Testis (tissue), 3 donors: ENCODE data around the gene RPL28. TPM values are rescaled to one million over a fixed set of nuclear protein-coding genes. Genes with fewer than 3 reads are reported as not detected.

Experiments used
- DNase-seq: peaks from one replicate; pipeline ENCODE4 v3.0.0-alpha.2; 2019
- H3K27ac ChIP-seq, 2 donors: fragments of 200-600 bp; sonication (generic); one replicate each; pipeline ENCODE4 v1.5.1; 2019
- H3K27me3 ChIP-seq: fragments of 200-600 bp; sonication (generic); one replicate; pipeline ENCODE4 v1.5.1; 2019
- H3K36me3 ChIP-seq: fragments of 200-600 bp; sonication (generic); one replicate; pipeline ENCODE4 v1.5.1; 2017; ENCODE audit warnings: low read depth; ENCODE audit errors: missing control alignments
- H3K4me1 ChIP-seq: fragments of 200-600 bp; sonication (generic); one replicate; pipeline ENCODE4 v1.5.1; 2019
- H3K4me3 ChIP-seq, 2 donors: fragments of 200-600 bp; sonication (generic); one replicate each; pipeline ENCODE4 v1.5.1; 2017 to 2019
- H3K9me3 ChIP-seq: fragments of 200-600 bp; sonication (generic); one replicate; pipeline ENCODE4 v1.5.1; 2017
- CTCF ChIP-seq, 3 experiments: fragments of 450-650 bp in 2 of 3; fragments of 200-600 bp in 1 of 3; sonication (generic) in 1 of 3; IDR thresholded peaks; one replicate each; pipeline ENCODE4 v1.5.1; 2016 to 2019; ENCODE audit warnings: antibody characterized with exemption in 3 of 3, mild to moderate bottlenecking in 2 of 3, moderate library complexity in 1 of 3
- POLR2A ChIP-seq: fragments of 450-650 bp; IDR thresholded peaks from one replicate; pipeline ENCODE4 v1.6.1; 2017; ENCODE audit warnings: antibody characterized with exemption, mild to moderate bottlenecking, moderate library complexity
- WGBS, 2 donors: methylation state at CpG; one replicate each; pipeline ENCODE4 v1.1.5; 2018; 5-methylcytosine and 5-hydroxymethylcytosine counted together
- intact Hi-C: fragments of 100-400 bp; cut with DNase I; formaldehyde crosslinking; loops from one replicate; pipeline ENCODE4 v1.15.1; 2023; ENCODE audit warnings: low total_unique reads
- polyA plus RNA-seq: library from polyadenylated mRNA; stranded (reverse); fragments of 350-450 nt; fragmentation: Illumina TruSeq; extraction: RNeasy Lipid Tissue Mini Kit (QIAGEN cat#74804); gene quantifications from one replicate; pipeline ENCODE4 v1.2.3, GENCODE V29; 2014; ENCODE audit warnings: low read depth, low replicate concordance; ENCODE audit not compliant: insufficient read depth
- total RNA-seq, 2 donors: library from RNA; depleted of rRNA; stranded (reverse); fragments of >200 nt; gene quantifications; one replicate each; pipeline ENCODE4 v1.2.3, GENCODE V29; 2016

Gene RPL28
- total and polyA plus RNA-seq, 3 donors from 2014 or later, result 284 to 1,024 (median 624) TPM

- peaks cover 8% of the 10 kb centered on the region for H3K4me1 ChIP-seq
- H3K9me3 ChIP-seq, result no peaks in the 10 kb centered on the region
- DNase-seq, result no peak
- no peaks in the 10 kb centered on the region for H3K36me3 ChIP-seq
- WGBS, 2 donors, result 0 to 2% methylated on average over 5 to 24 of the region's 24 CpGs
- intact Hi-C loops, result no loop called here
- H3K27me3 ChIP-seq, result no peaks in the 10 kb centered on the region
- peak overlapping the region; percentile 44 to 58 for H3K4me3 ChIP-seq
- H3K27ac ChIP-seq, result no peak overlapping the region
- TF ChIP-seq CTCF (IDR thresholded peaks at IDR 0.05) (no peak), POLR2A (no peak)
Measured at GRCh38 chr19:55353356-55353802, 32.4 kb upstream of the RPL28 start.

GRCh38 chr19:55353803-55354697, 31.7 kb upstream of the RPL28 start:
- DNase-seq, result peak; percentile 65
- Histone ChIP-seq H3K36me3 (no peaks in the 10 kb centered on the region), H3K27ac (no peak overlapping the region), H3K27me3 (no peaks in the 10 kb centered on the region), H3K4me1 (peaks cover 8% of the 10 kb centered on the region), H3K9me3 (no peaks in the 10 kb centered on the region), H3K4me3 (peak overlapping the region; percentile 44 to 58)
- intact Hi-C loops, result no loop called here
- WGBS, 2 donors, result 1 to 2% methylated on average over 27 to 66 of the region's 72 CpGs
- TF ChIP-seq POLR2A (no peak), CTCF (IDR thresholded peaks at IDR 0.05) (no peak)

- peak within 1 kb of the TSS; percentile 44 to 58 for H3K4me3 ChIP-seq
- DNase-seq, result peak; percentile 41
- no peaks in the 10 kb centered on the region for H3K27me3 ChIP-seq
- peaks cover 8% of the 10 kb centered on the region for H3K4me1 ChIP-seq
- no peak within 1 kb of the TSS for H3K27ac ChIP-seq
- intact Hi-C loops, result no loop called here
- TF ChIP-seq POLR2A, result no peak
- no peak for TF ChIP-seq CTCF (IDR thresholded peaks at IDR 0.05)
- WGBS, 2 donors, result 0 to 1% methylated on average over 22 to 43 of the region's 43 CpGs
- no peaks in the 10 kb centered on the region for H3K9me3 ChIP-seq
- no peaks in the 10 kb centered on the region for H3K36me3 ChIP-seq
Measured at GRCh38 chr19:55354698-55355212, 31.0 kb upstream of the RPL28 start, which contains the start of gene COX6B2. TSS of gene COX6B2 (minus strand) at chr19:55354719. CDS start at chr19:55354521, 198 bp downstream.

GRCh38 chr19:55355213-55355821, 30.4 kb upstream of the RPL28 start:
- TF ChIP-seq POLR2A, result no peak
- no peak for TF ChIP-seq CTCF (IDR thresholded peaks at IDR 0.05)
- H3K4me1 ChIP-seq, result peaks cover 8% of the 10 kb centered on the region
- intact Hi-C loops, result no loop called here
- no peaks in the 10 kb centered on the region for H3K27me3 ChIP-seq
- H3K27ac ChIP-seq, result no peak overlapping the region
- no peak for DNase-seq
- H3K4me3 ChIP-seq, result no peak overlapping the region
- 18 to 30% methylated on average over 5 to 13 of the region's 13 CpGs for WGBS, 2 donors
- no peaks in the 10 kb centered on the region for H3K36me3 ChIP-seq
- no peaks in the 10 kb centered on the region for H3K9me3 ChIP-seq
